PC-9 (cell line): Measurements from ENCODE around the gene CBFA2T3.

Experiments used
- EZH2 ChIP-seq: fragments of 200-600 bp; sonication (generic); IDR thresholded peaks from 2 replicates; pipeline ENCODE4 v1.8.0; 2017; ENCODE audit warnings: antibody characterized with exemption, low read depth
- TF ChIP-seq, protein P1 (sequence below): fragments of 200-600 bp; sonication (generic); conservative IDR thresholded peaks from 2 replicates; pipeline ENCODE4 v1.6.1; 2017; ENCODE audit warnings: mixed run types, antibody characterized with exemption, mild to moderate bottlenecking, moderate library complexity

DNA sequence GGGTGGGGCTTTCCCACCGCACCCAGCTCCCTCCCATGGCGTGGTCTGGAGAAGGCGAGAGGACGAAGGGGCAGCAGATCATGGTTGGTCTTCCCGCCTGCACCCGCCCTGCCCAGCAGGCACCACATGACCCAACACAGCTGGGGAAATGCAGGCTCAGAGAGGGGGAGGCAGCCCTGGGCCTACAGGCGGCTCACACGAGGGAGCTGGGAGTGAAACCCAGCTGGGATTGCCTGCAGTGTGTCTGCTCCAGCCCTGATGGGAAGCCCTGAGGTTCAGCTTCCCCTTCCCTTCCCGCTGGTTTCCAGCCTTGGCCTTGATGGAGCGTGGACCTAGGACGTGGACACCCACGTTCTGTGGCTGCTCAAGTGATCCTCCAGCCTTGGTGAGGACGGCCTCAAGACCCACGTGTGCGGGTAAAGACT, 90.6 kb downstream of the CBFA2T3 start:
- TF ChIP-seq, protein P1, sequence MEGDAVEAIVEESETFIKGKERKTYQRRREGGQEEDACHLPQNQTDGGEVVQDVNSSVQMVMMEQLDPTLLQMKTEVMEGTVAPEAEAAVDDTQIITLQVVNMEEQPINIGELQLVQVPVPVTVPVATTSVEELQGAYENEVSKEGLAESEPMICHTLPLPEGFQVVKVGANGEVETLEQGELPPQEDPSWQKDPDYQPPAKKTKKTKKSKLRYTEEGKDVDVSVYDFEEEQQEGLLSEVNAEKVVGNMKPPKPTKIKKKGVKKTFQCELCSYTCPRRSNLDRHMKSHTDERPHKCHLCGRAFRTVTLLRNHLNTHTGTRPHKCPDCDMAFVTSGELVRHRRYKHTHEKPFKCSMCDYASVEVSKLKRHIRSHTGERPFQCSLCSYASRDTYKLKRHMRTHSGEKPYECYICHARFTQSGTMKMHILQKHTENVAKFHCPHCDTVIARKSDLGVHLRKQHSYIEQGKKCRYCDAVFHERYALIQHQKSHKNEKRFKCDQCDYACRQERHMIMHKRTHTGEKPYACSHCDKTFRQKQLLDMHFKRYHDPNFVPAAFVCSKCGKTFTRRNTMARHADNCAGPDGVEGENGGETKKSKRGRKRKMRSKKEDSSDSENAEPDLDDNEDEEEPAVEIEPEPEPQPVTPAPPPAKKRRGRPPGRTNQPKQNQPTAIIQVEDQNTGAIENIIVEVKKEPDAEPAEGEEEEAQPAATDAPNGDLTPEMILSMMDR: no peak
- TF ChIP-seq EZH2: no peak
